NCI-H2081 (cell line): ENCODE measurements around the gene SGCA.

Experiments used
- DNase-seq, 2 experiments: peaks; one replicate each; lab custom pipeline; 2025; lab: John Stamatoyannopoulos, UW

Gene SGCA

DNA sequence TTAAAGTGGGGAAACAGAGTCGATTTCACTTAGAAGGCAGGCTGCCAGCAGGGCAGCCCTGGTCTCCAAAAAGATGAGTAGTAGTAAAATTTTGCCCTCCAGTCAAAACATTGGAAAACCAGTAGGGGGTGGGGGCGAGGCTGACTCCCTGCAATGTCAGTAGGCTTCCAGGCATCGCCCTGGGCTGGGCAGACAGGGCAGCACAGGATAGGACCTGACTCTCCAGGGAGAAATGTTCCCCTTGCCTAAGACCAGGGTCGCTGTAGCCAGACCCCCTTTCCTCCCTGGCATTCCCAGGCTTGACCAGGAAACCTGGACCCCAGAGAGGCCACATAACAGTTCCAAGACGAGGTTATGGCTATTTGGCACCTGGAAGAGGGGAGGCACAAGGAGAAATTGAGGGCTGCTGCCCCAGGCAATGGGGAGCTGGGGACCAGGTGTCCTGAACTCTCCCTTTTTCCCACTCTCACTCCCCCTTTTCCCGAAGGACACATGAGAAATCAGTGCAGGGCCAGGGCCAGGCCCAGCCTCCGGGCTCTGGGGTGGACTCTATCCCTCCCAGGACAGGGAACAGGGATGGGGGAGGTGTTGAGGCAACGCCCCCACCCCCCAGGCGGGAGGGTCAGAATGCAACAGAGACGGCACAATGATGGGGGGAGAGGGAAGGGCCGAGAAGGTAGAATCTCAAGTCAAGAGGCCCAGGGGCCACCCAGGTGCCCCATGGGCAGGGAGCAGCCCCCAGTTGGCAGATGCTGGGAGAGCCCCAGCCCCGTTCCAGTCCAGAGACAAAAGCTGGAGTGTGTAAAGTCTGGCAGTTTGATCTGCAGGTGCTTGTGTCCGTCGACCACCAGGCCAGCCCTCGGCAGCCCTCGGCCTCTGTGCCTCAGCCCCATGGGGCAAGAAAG lies 31.3 kb upstream of the SGCA start:
- no peak for DNase-seq

- DNase-seq, result no peak
These were observed 30.3 kb upstream of the SGCA start for GRCh38 chr17:50135316-50136095.

GRCh38 chr17:50136096-50136687 lies 29.6 kb upstream of the SGCA start:
- no peak for DNase-seq

DNA sequence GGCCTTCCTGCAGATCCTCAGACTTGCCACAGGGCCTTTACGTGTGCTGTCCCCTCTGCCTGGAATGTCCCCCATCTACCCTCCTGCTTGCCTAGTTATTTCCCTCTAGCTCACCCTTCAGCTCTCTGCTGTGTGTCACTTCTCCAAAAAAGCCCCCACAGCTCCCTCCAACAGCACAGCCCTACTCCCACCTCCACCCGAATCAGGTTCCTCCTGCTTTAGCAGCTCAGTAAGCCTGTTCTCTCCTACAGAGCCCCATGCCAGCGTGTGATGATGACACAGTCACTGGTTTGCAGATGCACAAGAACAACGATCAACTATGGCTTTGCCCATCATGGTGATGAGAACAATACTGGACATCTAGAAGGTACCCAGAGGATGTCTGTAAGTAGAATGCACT lies 28.8 kb upstream of the SGCA start:
- no peak for DNase-seq

GRCh38 chr17:50139185-50139783 lies 26.5 kb upstream of the SGCA start:
- no peak for DNase-seq

GRCh38 chr17:50139950-50140885 lies 25.6 kb upstream of the SGCA start:
- no peak for DNase-seq

DNA sequence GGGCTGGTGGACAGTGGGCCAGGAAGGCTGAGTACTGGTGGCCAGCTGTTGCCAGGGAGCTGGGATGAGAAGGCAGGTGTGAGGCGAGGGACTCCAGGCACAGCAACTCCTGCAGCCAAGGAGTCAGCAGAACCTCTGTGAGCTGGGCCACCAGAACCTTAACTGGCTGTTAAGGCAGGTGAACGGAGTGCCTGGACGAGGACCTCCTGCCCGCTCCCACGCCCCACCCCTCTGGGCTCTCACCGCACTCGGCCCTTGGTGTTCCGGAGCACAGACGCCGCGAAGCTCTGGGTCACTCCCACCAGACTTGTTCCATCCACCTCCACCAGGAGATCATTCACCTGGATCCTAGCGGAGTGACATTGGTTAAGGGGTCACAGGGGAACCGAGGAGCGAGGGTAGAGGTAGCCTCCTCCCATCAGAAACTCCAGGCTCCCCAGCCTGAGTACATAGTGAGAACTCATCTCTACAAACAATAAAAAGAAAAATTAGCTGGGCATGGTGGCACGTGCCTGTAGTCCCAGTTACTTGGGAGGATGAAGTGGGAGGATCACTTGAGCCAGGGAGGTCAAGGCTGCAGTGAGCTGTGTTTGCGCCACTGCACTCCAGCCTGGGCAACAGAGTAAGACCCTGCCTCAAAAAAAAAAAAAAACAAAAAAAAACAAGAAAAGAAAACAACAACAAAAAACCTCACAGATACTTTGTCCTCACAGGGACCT lies 24.6 kb upstream of the SGCA start:
- DNase-seq, result no peak

- DNase-seq, result no peak
These were observed 24.1 kb upstream of the SGCA start for GRCh38 chr17:50141745-50142110.

GRCh38 chr17:50143461-50144176 lies 22.2 kb upstream of the SGCA start:
- DNase-seq, result no peak

DNA sequence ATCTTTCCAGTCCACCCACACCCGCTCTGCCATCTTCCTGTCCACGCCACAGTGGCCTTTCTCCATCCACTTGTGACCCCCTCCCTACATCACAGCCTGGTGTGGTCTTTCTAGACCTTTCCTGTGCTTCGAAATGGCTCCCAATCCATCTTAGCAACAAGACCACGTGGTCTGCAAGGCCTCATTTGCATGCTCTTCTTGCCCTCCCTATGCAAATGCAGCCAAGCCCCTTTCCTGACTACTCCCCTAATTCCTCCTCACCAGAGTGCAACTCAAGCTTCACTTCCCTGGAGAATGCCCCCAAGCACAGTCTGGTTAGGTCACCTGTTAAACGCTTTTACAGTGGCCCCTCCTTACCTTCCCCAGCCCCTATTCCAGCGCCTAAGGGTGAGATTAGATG lies 21.4 kb upstream of the SGCA start:
- no peak for DNase-seq

GRCh38 chr17:50144845-50145531 lies 20.8 kb upstream of the SGCA start:
- no peak for DNase-seq

DNA sequence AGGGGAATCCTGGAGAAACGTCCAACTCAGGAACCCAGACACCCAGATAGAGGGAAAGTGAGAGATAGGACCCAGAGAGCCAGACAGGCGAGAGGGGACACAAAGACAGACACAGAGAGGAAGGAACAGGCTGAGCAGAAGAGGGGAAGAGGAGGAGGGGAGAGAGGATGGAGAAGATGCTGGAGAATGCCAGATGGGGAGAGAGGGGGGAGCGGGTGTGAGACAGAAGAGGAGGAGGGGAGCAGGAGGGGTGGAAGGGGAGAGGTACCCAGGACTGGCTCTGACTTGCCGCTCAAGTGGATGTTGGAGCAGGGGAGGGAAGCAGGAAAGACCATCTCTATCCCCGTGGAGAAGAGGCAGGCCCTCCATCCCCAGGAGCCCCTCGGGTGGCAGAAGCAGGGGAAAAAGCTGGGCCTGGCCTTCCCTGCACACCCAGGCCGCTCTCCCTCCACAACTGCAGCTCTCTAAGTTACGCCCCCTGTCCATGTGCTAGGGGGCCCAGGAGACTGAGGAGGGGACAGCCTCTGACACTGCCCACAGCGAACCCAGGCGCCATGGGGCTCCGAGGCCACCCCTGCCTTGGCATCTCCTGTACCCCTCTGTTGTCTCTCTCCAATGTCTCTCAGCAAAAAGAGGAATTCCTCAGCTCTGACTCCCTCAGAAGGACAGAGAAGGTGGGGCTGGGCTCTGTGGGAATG lies 20.1 kb upstream of the SGCA start:
- DNase-seq, result no peak

DNA sequence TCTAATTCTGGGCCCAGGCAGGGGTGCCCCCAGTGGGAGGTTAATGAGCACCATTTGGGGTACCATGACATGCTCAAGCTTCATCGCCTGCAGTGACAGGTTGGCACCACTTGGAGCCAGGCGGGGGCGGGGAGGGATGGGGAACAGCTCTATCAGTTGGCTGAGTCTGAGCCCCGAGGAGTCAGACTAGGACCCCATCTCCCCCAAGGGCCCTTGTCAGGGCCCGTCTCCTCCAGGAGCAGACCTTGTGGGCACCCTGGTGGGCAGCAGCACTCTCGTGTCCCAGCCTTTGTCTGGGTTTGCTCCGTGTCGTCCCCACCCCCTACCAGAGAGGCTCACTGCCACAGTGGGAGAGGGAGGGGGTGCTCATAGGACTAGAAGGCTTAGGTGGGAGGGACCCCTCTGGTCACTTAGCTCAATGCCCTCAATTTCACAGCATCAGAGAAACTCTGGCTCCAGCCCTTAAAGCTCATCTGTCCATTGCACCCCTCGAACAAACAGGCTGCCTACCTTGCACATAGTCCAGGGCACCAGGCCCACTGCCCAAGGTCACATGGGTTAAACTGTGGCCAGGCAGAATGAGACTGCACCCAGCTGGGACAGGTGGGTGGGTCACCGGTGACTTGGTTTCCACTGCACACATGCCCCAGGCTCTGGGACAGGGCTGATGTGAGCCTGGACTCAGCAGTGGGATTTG lies 19.4 kb upstream of the SGCA start:
- no peak for DNase-seq

DNA sequence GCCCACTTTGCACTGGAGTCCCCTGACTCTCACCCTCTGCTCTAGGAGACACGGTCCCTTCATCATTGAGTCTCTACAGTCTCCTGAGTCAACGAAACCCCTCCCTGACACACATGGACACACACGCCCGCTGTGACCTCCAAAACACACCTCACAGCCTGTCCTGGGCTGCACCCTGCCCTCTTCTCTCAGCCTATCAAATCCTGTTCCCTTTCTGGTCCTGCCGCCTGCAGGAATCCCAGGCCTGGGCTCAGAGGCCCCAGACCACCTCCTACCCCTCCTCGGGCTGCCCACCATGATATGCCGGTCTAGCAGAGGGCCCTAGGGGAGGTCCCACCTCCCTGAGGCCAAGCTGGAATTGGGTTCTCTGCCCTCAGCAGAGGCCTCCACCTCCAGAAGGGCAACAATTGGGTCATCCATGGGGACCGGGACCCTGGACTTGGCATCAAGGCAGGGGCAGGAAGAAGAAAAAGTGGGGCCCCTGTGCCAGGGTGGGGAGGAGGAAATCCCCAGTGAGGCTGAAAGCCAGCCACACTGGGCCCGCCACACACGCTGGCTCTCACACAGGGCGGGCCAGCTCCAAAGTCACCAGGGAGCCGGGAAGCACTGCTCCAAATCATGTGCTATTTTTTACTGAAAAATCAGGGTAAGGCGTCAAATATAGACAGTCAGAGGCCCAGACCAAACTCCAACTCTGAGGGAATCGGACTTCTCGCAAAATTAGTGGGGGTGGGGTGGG lies 18.7 kb upstream of the SGCA start:
- DNase-seq, result no peak

- DNase-seq, result no peak
These were observed 18.0 kb upstream of the SGCA start for GRCh38 chr17:50147841-50148225.

DNA sequence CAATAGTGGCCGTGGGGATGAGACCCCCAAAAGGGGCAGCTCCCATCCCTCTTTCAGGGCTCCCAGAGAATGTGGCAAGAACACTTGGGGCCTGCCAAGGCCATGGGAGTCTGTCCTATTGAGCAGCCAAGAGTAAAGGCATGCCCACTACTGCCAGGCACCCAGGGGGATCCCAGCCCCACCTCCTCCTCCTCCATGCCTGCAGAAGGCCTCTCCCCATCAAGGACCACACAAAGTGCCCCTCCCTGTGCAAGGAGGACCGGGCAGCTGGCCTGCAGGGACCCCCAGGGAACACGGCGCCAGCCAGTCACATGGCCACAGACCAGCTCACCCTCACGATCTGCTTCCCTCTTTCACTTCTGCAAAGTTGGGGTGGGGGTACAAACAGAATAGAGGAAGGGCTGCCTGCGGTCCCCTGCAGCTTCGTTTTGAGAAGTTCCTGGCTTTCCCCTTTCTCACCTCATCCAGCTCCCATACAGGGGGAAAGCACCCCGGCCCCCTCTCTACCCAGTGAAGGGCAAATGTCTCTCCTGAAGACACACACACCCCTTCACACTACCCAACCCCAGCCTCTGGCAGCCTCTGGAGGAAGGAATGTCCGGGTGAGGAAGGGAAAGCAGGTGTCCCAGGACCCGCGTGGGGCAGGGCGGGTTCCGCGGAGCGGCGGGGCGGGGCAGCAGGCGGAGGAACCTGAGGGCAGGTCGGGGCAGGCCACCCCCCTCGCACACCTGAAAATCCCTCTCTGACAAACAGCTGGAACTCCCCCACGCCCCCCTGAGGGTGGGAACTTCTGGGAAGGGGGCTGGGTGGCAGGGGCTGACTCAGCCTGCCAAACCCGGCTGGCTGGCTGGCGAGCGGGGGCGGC lies 17.3 kb upstream of the SGCA start:
- DNase-seq, result peak in 1 of 2 experiments; percentile 34

DNA sequence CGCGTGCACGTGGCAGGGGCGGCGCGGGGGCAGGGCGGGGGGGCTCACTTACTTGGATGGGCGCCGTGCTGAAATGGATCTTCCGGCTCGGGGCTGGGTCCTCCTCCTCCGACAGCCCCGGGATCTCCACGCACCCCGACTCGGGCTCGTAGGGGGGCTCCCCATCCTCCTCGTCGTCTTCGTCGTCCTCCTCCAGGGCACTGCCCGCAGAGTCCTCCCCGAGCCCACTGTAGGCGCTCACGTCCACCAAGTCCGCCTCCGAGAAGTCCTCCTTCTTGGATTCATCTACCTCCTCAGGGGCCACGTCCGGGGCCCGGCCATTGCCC lies 16.8 kb upstream of the SGCA start:
- DNase-seq, result no peak
